Upper lobe of right lung (tissue), 1 donor: ENCODE results near the gene B3GNT7. TPM values are rescaled to one million over a fixed set of nuclear protein-coding genes. Genes with fewer than 3 reads are reported as not detected.

Source experiments
- ATAC-seq: fragments of 200-7000 bp; cut with Tn5 transposase; one replicate; pipeline ENCODE4 v1.9.1; 2020; ENCODE audit warnings: mild to moderate bottlenecking, moderate library complexity
- DNase-seq: peaks from one replicate; pipeline ENCODE4 v3.0.0-alpha.2; 2020
- H3K27ac ChIP-seq: fragments of 200-600 bp; one replicate; pipeline ENCODE4 v1.8.0; 2022
- H3K27me3 ChIP-seq: fragments of 200-600 bp; one replicate; pipeline ENCODE4 v1.8.0; 2022; ENCODE audit warnings: mild to moderate bottlenecking
- H3K36me3 ChIP-seq: fragments of 200-600 bp; one replicate; pipeline ENCODE4 v1.8.0; 2022
- H3K4me1 ChIP-seq: fragments of 200-600 bp; one replicate; pipeline ENCODE4 v1.8.0; 2022
- H3K4me3 ChIP-seq: fragments of 200-600 bp; one replicate; pipeline ENCODE4 v1.8.0; 2022; ENCODE audit warnings: mild to moderate bottlenecking
- H3K9me3 ChIP-seq: fragments of 200-600 bp; one replicate; pipeline ENCODE4 v1.8.0; 2022
- intact Hi-C: fragments of 100-400 bp; cut with DNase I; formaldehyde crosslinking; loops from one replicate; pipeline ENCODE4 v1.11.0; 2022
- total RNA-seq: library from RNA; stranded (reverse); fragmentation: NEBNext Ultra II Directional; extraction: Animal tissue kit (Norgen Biotek cat#: 25700); gene quantifications from one replicate; pipeline ENCODE4 v1.2.1, GENCODE V29; 2021
- TF ChIP-seq, protein P1 (sequence below): fragments of 200-600 bp; IDR thresholded peaks from one replicate; pipeline ENCODE4 v1.8.0; 2022; ENCODE audit warnings: antibody characterized with exemption
- donor health status: DM: no; HTN: yes; CAD: no; lungs with severe emphysema.

The B3GNT7 gene
- total RNA-seq, 1 donor from 2014 or later = 53.5 TPM

DNA sequence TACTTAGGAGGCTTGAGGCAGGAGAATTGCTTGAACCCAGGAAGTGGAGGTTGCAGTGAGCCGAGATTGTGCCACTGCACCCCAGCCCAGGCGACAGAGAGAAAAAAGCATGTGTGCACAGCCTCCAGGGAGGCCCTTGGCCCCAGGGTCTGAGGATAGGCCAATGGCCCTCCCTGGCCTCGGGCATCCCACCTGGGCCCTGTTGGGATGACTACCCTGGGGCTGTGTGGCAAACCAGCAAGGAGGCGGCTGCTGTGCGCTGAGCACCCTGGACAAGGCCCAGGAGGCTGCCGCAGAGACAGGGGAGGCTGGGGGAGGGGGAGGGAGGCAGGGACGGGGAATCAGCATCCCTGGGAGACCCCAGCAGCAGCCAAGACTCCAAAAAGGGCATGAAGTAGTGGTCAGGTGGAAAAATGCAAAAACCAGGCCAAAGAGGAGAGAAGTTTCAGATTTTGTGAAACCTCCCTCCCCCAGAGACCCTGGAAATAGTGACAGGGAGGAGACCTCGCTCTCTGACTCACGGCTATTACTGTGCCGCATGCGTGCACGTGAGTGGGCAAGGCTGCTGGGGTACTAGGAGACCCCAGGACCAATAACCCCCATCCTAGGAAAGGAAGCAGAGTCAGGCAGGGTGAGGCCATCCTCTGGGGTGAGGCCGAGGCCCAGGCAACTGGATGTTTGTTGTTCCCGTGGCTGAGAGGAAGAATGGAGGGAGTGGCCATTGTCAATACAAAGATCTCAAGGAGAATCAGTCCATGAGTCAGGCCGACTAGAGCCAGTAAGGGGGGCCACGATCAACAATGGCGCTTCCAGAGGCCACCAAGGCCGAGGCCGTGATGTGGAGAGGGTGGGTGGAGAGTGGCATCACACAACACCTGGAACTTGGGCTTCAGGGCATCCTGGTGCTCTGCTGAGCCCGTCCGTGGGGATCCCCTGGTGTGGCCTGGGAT lies 16.0 kb upstream of the B3GNT7 start:
- Histone ChIP-seq H3K4me3 (no peak overlapping the region), H3K27ac (no peak overlapping the region), H3K4me1 (no peaks in the 10 kb centered on the region), H3K36me3 (no peaks in the 10 kb centered on the region), H3K9me3 (no peaks in the 10 kb centered on the region), H3K27me3 (no peaks in the 10 kb centered on the region)
- no peak for DNase-seq
- ATAC-seq = peak; percentile 50
- intact Hi-C loops = no loop called here
- TF ChIP-seq, protein P1, sequence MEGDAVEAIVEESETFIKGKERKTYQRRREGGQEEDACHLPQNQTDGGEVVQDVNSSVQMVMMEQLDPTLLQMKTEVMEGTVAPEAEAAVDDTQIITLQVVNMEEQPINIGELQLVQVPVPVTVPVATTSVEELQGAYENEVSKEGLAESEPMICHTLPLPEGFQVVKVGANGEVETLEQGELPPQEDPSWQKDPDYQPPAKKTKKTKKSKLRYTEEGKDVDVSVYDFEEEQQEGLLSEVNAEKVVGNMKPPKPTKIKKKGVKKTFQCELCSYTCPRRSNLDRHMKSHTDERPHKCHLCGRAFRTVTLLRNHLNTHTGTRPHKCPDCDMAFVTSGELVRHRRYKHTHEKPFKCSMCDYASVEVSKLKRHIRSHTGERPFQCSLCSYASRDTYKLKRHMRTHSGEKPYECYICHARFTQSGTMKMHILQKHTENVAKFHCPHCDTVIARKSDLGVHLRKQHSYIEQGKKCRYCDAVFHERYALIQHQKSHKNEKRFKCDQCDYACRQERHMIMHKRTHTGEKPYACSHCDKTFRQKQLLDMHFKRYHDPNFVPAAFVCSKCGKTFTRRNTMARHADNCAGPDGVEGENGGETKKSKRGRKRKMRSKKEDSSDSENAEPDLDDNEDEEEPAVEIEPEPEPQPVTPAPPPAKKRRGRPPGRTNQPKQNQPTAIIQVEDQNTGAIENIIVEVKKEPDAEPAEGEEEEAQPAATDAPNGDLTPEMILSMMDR = no peak

DNA sequence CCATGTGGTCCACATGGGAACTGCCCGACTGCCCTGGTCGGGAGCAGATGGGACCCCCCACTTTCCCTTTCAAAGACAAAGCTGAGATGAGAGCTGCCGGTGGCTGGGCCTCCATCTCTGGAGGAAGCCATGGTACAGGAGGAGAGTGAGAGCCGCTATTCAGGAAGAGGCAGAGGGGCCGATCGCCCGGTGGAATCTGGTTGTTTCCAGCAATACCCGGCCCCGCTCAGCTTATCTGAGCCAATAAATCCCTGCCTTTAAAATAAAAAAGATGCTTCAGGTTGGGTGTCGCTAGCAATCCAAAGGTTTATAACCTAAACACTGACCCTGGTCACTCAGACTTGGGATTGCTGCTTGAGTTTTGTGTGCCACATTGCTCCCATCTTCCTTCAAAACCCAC lies 15.2 kb upstream of the B3GNT7 start:
- DNase-seq (no peak), ATAC-seq (no peak)
- Histone ChIP-seq H3K27me3 (no peaks in the 10 kb centered on the region), H3K27ac (no peak overlapping the region), H3K4me1 (no peaks in the 10 kb centered on the region), H3K36me3 (no peaks in the 10 kb centered on the region), H3K9me3 (peaks cover 3% of the 10 kb centered on the region), H3K4me3 (no peak overlapping the region)
- TF ChIP-seq, protein P1 = no peak
- intact Hi-C loops = no loop called here

DNA sequence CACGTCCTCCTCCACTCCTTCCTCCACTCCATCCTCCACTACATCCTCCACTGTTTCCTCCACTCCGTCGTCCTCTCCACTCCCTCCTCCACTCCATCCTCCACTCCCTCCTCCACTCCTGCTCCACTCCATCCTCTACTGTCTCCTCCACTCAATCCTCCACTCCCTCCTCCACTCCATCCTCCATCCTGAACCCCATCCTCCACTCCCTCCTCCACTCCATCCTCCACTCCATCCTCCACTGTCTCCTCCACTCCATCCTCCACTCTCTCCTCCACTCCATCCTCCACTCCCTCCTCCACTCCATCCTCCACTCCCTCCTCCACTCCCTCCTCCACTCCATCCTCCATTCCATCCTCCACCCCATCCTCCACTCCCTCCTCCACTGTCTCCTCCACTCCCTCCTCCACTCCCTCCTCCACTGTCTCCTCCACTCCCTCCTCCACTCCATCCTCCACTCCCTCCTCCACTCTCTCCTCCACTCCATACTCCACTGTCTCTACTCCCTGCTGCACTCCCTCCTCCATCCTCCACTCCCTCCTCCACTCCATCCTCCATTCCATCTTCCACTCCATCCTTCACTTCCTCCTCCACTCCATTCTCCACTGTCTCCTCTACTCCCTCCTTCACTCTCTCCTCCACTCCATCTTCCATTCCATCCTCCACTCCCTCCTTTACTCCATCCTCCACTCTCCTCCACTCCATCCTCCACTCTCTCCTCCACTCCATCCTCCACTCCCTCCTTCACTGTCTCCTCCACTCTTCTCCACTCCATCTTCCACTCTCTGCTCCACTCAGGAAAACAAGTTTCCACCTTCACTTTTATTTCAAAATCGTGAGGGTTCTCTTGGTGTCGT lies 14.3 kb upstream of the B3GNT7 start:
- TF ChIP-seq, protein P1 = no peak
- no peak overlapping the region for H3K27ac ChIP-seq
- no peak overlapping the region for H3K4me3 ChIP-seq
- intact Hi-C loops = no loop called here
- ATAC-seq (no peak), DNase-seq (no peak)
- no peaks in the 10 kb centered on the region for H3K4me1 ChIP-seq
- H3K9me3 ChIP-seq = peaks cover 3% of the 10 kb centered on the region
- H3K36me3 ChIP-seq = no peaks in the 10 kb centered on the region
- no peaks in the 10 kb centered on the region for H3K27me3 ChIP-seq

DNA sequence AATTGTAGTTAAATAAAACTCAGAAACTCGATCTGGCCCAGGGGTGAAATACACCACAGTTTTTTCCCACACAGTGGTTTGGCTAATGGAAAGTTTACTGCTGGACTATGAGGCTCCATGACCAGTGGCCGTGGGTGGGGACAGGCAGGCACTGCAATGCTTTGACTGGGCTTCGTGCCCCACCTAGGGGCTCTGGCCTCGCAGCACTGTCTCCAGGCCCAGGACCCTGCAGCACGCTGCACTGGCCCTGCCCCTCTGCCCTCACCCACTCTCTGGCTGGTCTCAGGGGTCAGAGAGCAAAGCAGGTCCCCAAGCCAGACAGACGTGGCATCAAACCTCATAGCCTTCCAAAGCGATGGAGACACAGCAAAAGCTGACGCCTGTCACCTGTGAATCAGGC lies 13.4 kb upstream of the B3GNT7 start:
- no peaks in the 10 kb centered on the region for H3K4me1 ChIP-seq
- peaks cover 3% of the 10 kb centered on the region for H3K9me3 ChIP-seq
- no peak overlapping the region for H3K27ac ChIP-seq
- H3K27me3 ChIP-seq = no peaks in the 10 kb centered on the region
- DNase-seq = no peak
- intact Hi-C loops = no loop called here
- H3K36me3 ChIP-seq = no peaks in the 10 kb centered on the region
- H3K4me3 ChIP-seq = no peak overlapping the region
- ATAC-seq = no peak
- TF ChIP-seq, protein P1 = no peak

DNA sequence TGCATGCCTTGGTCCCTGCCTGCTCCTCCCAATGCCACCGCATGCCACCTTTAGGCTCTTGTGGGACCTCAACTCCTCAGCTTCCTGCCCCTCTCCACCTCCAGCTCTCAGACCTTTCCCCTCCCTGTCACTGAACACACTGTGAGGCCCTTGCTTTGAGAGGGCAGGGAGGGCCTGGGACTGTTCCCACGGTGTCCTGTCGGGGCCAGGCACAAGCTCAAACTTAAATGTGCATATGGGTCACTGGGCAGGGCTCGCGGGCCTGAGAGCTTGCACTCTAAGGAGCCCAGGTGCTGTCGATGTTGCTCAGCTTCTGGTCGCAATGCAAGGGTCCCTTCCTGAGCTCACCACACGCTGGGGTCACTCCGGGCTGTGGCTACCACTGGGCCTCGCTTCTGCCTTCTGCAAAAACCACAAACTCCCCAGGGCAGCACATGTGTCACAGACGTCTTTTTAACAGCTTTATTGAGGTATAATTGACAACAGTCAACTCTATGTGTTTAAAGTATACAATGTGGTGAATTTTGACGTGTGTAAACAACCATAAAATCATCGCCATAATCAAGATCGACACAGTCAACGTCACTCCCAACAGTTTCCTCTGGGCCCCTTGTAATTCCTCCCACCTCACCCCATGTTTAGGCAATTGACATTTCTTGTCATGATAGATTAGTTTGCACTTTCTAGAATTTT lies 11.9 kb upstream of the B3GNT7 start:
- Histone ChIP-seq H3K27me3 (no peaks in the 10 kb centered on the region), H3K4me3 (no peak overlapping the region), H3K4me1 (no peaks in the 10 kb centered on the region), H3K27ac (no peak overlapping the region), H3K36me3 (no peaks in the 10 kb centered on the region), H3K9me3 (peaks cover 3% of the 10 kb centered on the region)
- intact Hi-C loops = no loop called here
- ATAC-seq (no peak), DNase-seq (no peak)
- TF ChIP-seq, protein P1 = no peak
